ENCODE measurements around the gene PTGDS. TPM values are rescaled to one million over a fixed set of nuclear protein-coding genes. Genes with fewer than 3 reads are reported as not detected.

PTGDS gene
- total and polyA plus RNA-seq, 9 of the 15 experiments (the other 6 are each of a cell fraction or from before 2014, with no cell fraction given) = 0.46 to 7.1 (median 2.0) TPM

- no peak for TF ChIP-seq RERE (CRISPR knock-in tag; IDR thresholded peaks at IDR 0.05; ENCODE audit: borderline replicate concordance)
- peak in 1 of 2 experiments; percentile 72; a peak in 1 of 4 replicates for TF ChIP-seq HDAC1 (IDR thresholded peaks at IDR 0.05)
- no peak for TF ChIP-seq SMAD1 (IDR thresholded peaks at IDR 0.05; ENCODE audit: low read depth, low read length, partially characterized antibody)
- peak; percentile 74; the same call in 1 of the 2 replicates for TF ChIP-seq SMARCA4 (IDR thresholded peaks at IDR 0.05)
- no peak for TF ChIP-seq ZNF79 (CRISPR knock-in tag; IDR thresholded peaks at IDR 0.05; ENCODE audit: low read depth)
- peak; percentile 19 for TF ChIP-seq RBBP5 (IDR thresholded peaks at IDR 0.05; ENCODE audit: borderline replicate concordance, insufficient read depth, low read length, poor library complexity, severe bottlenecking)
- no peak for TF ChIP-seq ZNF436 (CRISPR knock-in tag; IDR thresholded peaks at IDR 0.05)
- peak; percentile 53; the same call in 1 of the 2 replicates for TF ChIP-seq FOXP4 (CRISPR knock-in tag; IDR thresholded peaks at IDR 0.05; ENCODE audit: borderline replicate concordance)
- no peak for TF ChIP-seq FOXA1 (IDR thresholded peaks at IDR 0.05; ENCODE audit: borderline replicate concordance)
- no peak for TF ChIP-seq ZNF699 (CRISPR knock-in tag; IDR thresholded peaks at IDR 0.05; ENCODE audit: insufficient replicate concordance)
- TF ChIP-seq PTBP1 (IDR thresholded peaks at IDR 0.05; ENCODE audit: low read depth, low read length) = no peak
- TF ChIP-seq KLF16 (IDR thresholded peaks at IDR 0.05) = 0 out of 2 replicates have a peak, but pooled peaks have one; percentile 20
- TF ChIP-seq NR2C1 (IDR thresholded peaks at IDR 0.05) = peak; percentile 52; the same call in 1 of the 2 replicates
- TF ChIP-seq NR2C1 (tag; IDR thresholded peaks at IDR 0.05) = peak; percentile 68; the same call in 1 of the 2 replicates
- TF ChIP-seq MAFK (IDR thresholded peaks at IDR 0.05; ENCODE audit: low read length) = no peak
- TF ChIP-seq POLR2AphosphoS2 (IDR thresholded peaks at IDR 0.05; ENCODE audit: low read length) = no peak
- TF ChIP-seq ESRRB (CRISPR knock-in tag; IDR thresholded peaks at IDR 0.05; ENCODE audit: borderline replicate concordance) = no peak
- no peak for TF ChIP-seq DLX4 (CRISPR knock-in tag; IDR thresholded peaks at IDR 0.05)
- TF ChIP-seq STAT5A (IDR thresholded peaks at IDR 0.05; ENCODE audit: borderline replicate concordance, low read length) = no peak
- 0 out of 2 replicates have a peak, but pooled peaks have one; percentile 38 for TF ChIP-seq SAFB (IDR thresholded peaks at IDR 0.05; ENCODE audit: borderline replicate concordance, low read depth, low read length)
- TF ChIP-seq BRD4 (IDR thresholded peaks at IDR 0.05) = no peak
These were observed 32.6 kb upstream of the PTGDS start, which contains the start of the genes C8G and FBXW5 (continued) for GRCh38 chr9:136944519-136945332.
